K562 (cell line): ENCODE results near the gene IQCN. TPM values are rescaled to one million over a fixed set of nuclear protein-coding genes. Genes with fewer than 3 reads are reported as not detected.

Experiments used
- ATAC-seq: fragments of 200-7000 bp; cut with Tn5 transposase; 3 replicates; pipeline ENCODE4 v1.9.1; 2020; ENCODE audit warnings: moderate library complexity
- BruUV-seq: library from RNA; stranded (reverse); fragments of 400-500 nt; replicated peaks from 2 replicates; lab custom pipeline; 2021; lab: Mats Ljungman, UMichigan
- CTCF ChIA-PET: fragments of 300-600 bp; formaldehyde crosslinking; extraction: SDS; loops from one replicate; lab custom pipeline; 2021; ENCODE audit warnings: low intra/inter-chr PET ratio; lab: Yijun Ruan, JAX
- POLR2A ChIA-PET: fragments of 300-600, 350-650 bp; sonication (Branson Sonifier 250); formaldehyde crosslinking; extraction: SDS; loops from one replicate; lab custom pipeline; 2021; ENCODE audit warnings: antibody characterized with exemption, inconsistent platforms; lab: Yijun Ruan, JAX
- DNase-seq, 4 experiments: peaks; one replicate each; pipeline versions ENCODE4 v3.0.0 to v3.0.0-alpha.2; 2011 to 2018; ENCODE audit warnings: low spot score in 3 of 4, mixed read lengths in 3 of 4; ENCODE audit errors: extremely low read depth in 1 of 4
- FAIRE-seq: peaks from 2 replicates; lab custom pipeline; 2011; peaks lifted over from hg19 to GRCh38; lab: Jason Lieb, UNC
- H2AFZ ChIP-seq: 2 replicates; pipeline ENCODE4 v1.6.0; 2011; ENCODE audit warnings: low read depth, low read length, control low read depth, inconsistent platforms
- H3K27ac ChIP-seq: fragments of 200-600 bp; 3 replicates; pipeline ENCODE4 v1.8.0; 2011; ENCODE audit warnings: low read depth, mild to moderate bottlenecking, control low read depth, inconsistent platforms, low read length, moderate library complexity, mixed read lengths; ENCODE audit errors: extremely low read depth
- H3K27me3 ChIP-seq, 2 experiments: fragments of 300-600 bp in 1 of 2; 2 replicates in 1 of 2; 3 replicates in 1 of 2; pipeline versions ENCODE4 v1.6.0 to v1.8.0; 2011; ENCODE audit warnings: inconsistent platforms in 2 of 2, low read length in 2 of 2, mild to moderate bottlenecking in 1 of 2, mixed read lengths in 1 of 2, moderate library complexity in 1 of 2; ENCODE audit not compliant: control insufficient read depth in 2 of 2, insufficient read depth in 2 of 2
- H3K36me3 ChIP-seq: fragments of 300-600 bp; 3 replicates; pipeline ENCODE4 v1.8.0; 2011; ENCODE audit warnings: mild to moderate bottlenecking, low read length, inconsistent platforms; ENCODE audit not compliant: control insufficient read depth, insufficient read depth
- H3K4me1 ChIP-seq, 2 experiments: fragments of 200-600 bp in 1 of 2; replicated peaks in 1 of 2; 2 replicates in 1 of 2; 3 replicates in 1 of 2; pipeline versions ENCODE4 v1.5.1 to v1.8.0; 2011; ENCODE audit warnings: inconsistent platforms in 2 of 2, low read length in 2 of 2, mild to moderate bottlenecking in 1 of 2, mixed read lengths in 1 of 2, moderate library complexity in 1 of 2; ENCODE audit not compliant: control insufficient read depth in 2 of 2, insufficient read depth in 2 of 2
- H3K4me2 ChIP-seq: 2 replicates; pipeline ENCODE4 v1.6.1; 2011; ENCODE audit warnings: low read length, control low read depth, inconsistent platforms, mixed read lengths; ENCODE audit not compliant: insufficient read depth
- H3K4me3 ChIP-seq: fragments of 200-600 bp; sonication (generic), shearing (Covaris generic); 2 replicates; pipeline ENCODE4 v1.5.1; 2016; ENCODE audit warnings: control low read depth, inconsistent platforms
- H3K79me2 ChIP-seq: fragments of 200-600 bp; 3 replicates; pipeline ENCODE4 v1.8.0; 2011; ENCODE audit warnings: low read length, inconsistent platforms; ENCODE audit not compliant: control insufficient read depth, insufficient read depth
- H3K9ac ChIP-seq, 2 experiments: 2 replicates each; pipeline versions ENCODE4 v1.6.0 to v1.6.1; 2011; ENCODE audit warnings: low read depth in 2 of 2, low read length in 2 of 2, control low read depth in 1 of 2, inconsistent platforms in 1 of 2, mild to moderate bottlenecking in 1 of 2, mixed read lengths in 1 of 2; ENCODE audit not compliant: insufficient read depth in 1 of 2
- H3K9me1 ChIP-seq: one replicate; pipeline ENCODE4 v1.6.0; 2011; ENCODE audit warnings: inconsistent platforms, mild to moderate bottlenecking, low read length, moderate library complexity; ENCODE audit not compliant: control insufficient read depth, insufficient read depth
- H3K9me3 ChIP-seq: replicated peaks from 2 replicates; pipeline ENCODE4 v1.5.1; 2011; ENCODE audit warnings: low read depth, low read length, inconsistent platforms; ENCODE audit not compliant: control insufficient read depth, insufficient read depth
- H4K20me1 ChIP-seq: replicated peaks from 2 replicates; pipeline ENCODE4 v1.6.1; 2011; ENCODE audit warnings: low read length, inconsistent platforms, mixed read lengths; ENCODE audit not compliant: control insufficient read depth, insufficient read depth
- KLF13 ChIP-seq: fragments of 450-650 bp; IDR thresholded peaks from 2 replicates; pipeline ENCODE4 v1.6.1; 2016; ENCODE audit warnings: missing genetic modification characterization, low read depth, mild to moderate bottlenecking, missing compliant biosample characterization, moderate library complexity, borderline replicate concordance
- POLR2H ChIP-seq: IDR thresholded peaks from 2 replicates; pipeline ENCODE4 v1.6.1; 2016; ENCODE audit warnings: missing genetic modification characterization, low read depth, mild to moderate bottlenecking, control low read depth, missing compliant biosample characterization, moderate library complexity
- ZBTB33 ChIP-seq: sonication (generic); formaldehyde crosslinking; IDR thresholded peaks from 2 replicates; pipeline ENCODE4 v1.8.1; 2023; ENCODE audit warnings: mild to moderate bottlenecking, missing genetic modification reagents
- WGBS: fragments of 100-300 bp; shearing (Covaris generic); methylation state at CpG from one replicate; pipeline ENCODE4 v1.1.6; 2016; ENCODE audit warnings: low coverage, mixed read lengths; ENCODE audit not compliant: insufficient coverage; ENCODE audit errors: missing lambda C conversion rate; 5-methylcytosine and 5-hydroxymethylcytosine counted together
- in situ Hi-C: fragments of 300-500 bp; cut with MboI; formaldehyde crosslinking; loops from 4 replicates; pipeline ENCODE4 v1.15.0; 2018; ENCODE audit warnings: inconsistent platforms, mixed read lengths
- intact Hi-C: fragments of 100-400 bp; cut with micrococcal nuclease; formaldehyde crosslinking; loops from 2 replicates; pipeline ENCODE4 v1.14.2; 2022
- polyA plus RNA-seq, 8 experiments: library from polyadenylated mRNA; depleted of rRNA in 4 of 8; stranded (reverse) in 5 of 8; unstranded in 3 of 8; fragments of >200 nt; fragmentation: Nextera tagmentation in 2 of 8; fragmentation: Illumina TruSeq in 1 of 8; extraction: Ambion mirVana in 2 of 8; extraction: Trizol in 1 of 8; gene quantifications; 2 replicates each; pipeline versions ENCODE4 v1.2.1 to v1.2.3, GENCODE V29; 2011 to 2014; ENCODE audit warnings: inconsistent platforms in 1 of 8, missing spikeins in 1 of 8
- total RNA-seq, 7 experiments: library from RNA; depleted of rRNA in 6 of 7; stranded (reverse); fragments of >200 nt in 6 of 7; fragmentation: Illumina TruSeq in 2 of 7; extraction: Trizol in 2 of 7; gene quantifications; 2 replicates each; pipeline versions ENCODE4 v1.2.1 to v1.2.3, GENCODE V29; 2011 to 2021; ENCODE audit warnings: low replicate concordance in 1 of 7

The IQCN gene
- total and polyA plus RNA-seq, 9 of the 15 experiments (the other 6 are each of a cell fraction or from before 2014, with no cell fraction given), result 0.01 to 0.07 (median 0.04) TPM; not detected in 3

GRCh38 chr19:18211683-18212082 lies 62.6 kb downstream of the IQCN start:
- Histone ChIP-seq H4K20me1 (no peaks in the 10 kb centered on the region), H3K4me3 (no peak overlapping the region), H3K9me3 (no peaks in the 10 kb centered on the region), H3K4me2 (no peak overlapping the region), H3K36me3 (no peaks in the 10 kb centered on the region), H3K79me2 (no peaks in the 10 kb centered on the region), H3K4me1 (peaks cover 4 to 16% of the 10 kb centered on the region in 2 experiments; a peak in 4 of 5 replicates), H3K27me3 (no peaks in the 10 kb centered on the region; a peak in 1 of 5 replicates), H3K9me1 (no peaks in the 10 kb centered on the region), H2AFZ (no peak overlapping the region), H3K9ac (peak overlapping the region in 1 of 2 experiments; percentile 55; a peak in 1 of 4 replicates), H3K27ac (no peak overlapping the region)
- POLR2A ChIA-PET, result no interaction called here
- peak; percentile 98 for TF ChIP-seq ZBTB33 (CRISPR knock-in tag)
- TF ChIP-seq POLR2H (tag), result no peak
- no peak for TF ChIP-seq KLF13 (tag)
- in situ Hi-C loops (loop anchor here (5.0 kb wide), 1 partner anchor 191 kb away; no protein-coding TSS in a partner anchor), intact Hi-C loops (no loop called here)
- BruUV-seq, result no TSS peak
- no peak for FAIRE-seq
- DNase-seq, result peak in 1 of 4 experiments; percentile 4
- 55% methylated on average over 14 of the region's 14 CpGs for WGBS
- CTCF ChIA-PET, result no interaction called here
- ATAC-seq, result no peak
